ENCODE measurements around the gene SH3GLB1. TPM values are rescaled to one million over a fixed set of nuclear protein-coding genes. Genes with fewer than 3 reads are reported as not detected.

SH3GLB1 gene
- total and polyA plus RNA-seq, 2 donors (not counting 1 experiment from before 2014, with no cell fraction given), result 13.2 to 57.3 TPM

GRCh38 chr1:86750530-86750929 lies 46.2 kb downstream of the SH3GLB1 start:
- H3K27me3 Mint-ChIP-seq, result peaks cover 14% of the 10 kb centered on the region
- TF ChIP-seq CTCF (IDR thresholded peaks at IDR 0.05), result no peak
- TF ChIP-seq EZH2 (IDR thresholded peaks at IDR 0.05; ENCODE audit: borderline replicate concordance, insufficient read depth, low read depth, low read length, poor library complexity, severe bottlenecking), result no peak
- H3K9me3 Mint-ChIP-seq (ENCODE audit: insufficient read depth), result no peaks in the 10 kb centered on the region
- no peaks in the 10 kb centered on the region for H3K79me2 ChIP-seq (ENCODE audit: control insufficient read depth, insufficient read depth, low read length)
- peaks cover under 1 to 1% of the 10 kb centered on the region in 2 donors for H3K4me1 ChIP-seq (ENCODE audit: control insufficient read depth in 2 of 2, insufficient read depth in 2 of 2, low read length in 2 of 2)
- H3K27me3 ChIP-seq (replicated peaks in 1 of 4; ENCODE audit: control extremely low read depth in 1 of 4, control insufficient read depth in 3 of 4, insufficient read depth in 4 of 4, low read length in 3 of 4), result peaks cover 0 to 6% (median 0%) of the 10 kb centered on the region in 4 experiments
- no peak overlapping the region for H3K4me3 ChIP-seq (ENCODE audit: control extremely low read depth in 1 of 5, extremely low read depth in 1 of 5, insufficient read depth in 1 of 5, low read depth in 2 of 5, low read length in 4 of 5)
- DNase-seq (no peak), ATAC-seq (ENCODE audit: low read depth) (no peak)
- intact Hi-C loops (cut with micrococcal nuclease), result no loop called here
- no peaks in the 10 kb centered on the region for H4K20me1 ChIP-seq (ENCODE audit: control insufficient read depth, insufficient read depth, low read length, poor library complexity, severe bottlenecking)
- H3K9ac ChIP-seq (ENCODE audit: low read length), result no peak overlapping the region
- peaks cover 5% of the 10 kb centered on the region for H3K4me1 Mint-ChIP-seq
- H3K36me3 ChIP-seq (replicated peaks in 1 of 2; ENCODE audit: control extremely low read depth in 1 of 2, control insufficient read depth in 1 of 2, extremely low read depth in 1 of 2, insufficient read depth in 2 of 2, low read length in 1 of 2), result peaks cover 0 to 3% of the 10 kb centered on the region in 2 experiments
- ChIA-PET POLR2A (no interaction called here), CTCF (no interaction called here)
- WGBS (ENCODE audit: insufficient coverage), result 94% methylated on average over 5 of the region's 5 CpGs
- no peak overlapping the region for H3K27ac Mint-ChIP-seq
- H3K4me3 Mint-ChIP-seq, result no peak overlapping the region
- H2AFZ ChIP-seq (ENCODE audit: insufficient read depth, low read depth, low read length, poor library complexity, severe bottlenecking), result no peak overlapping the region
- peaks cover 0 to 3% (median 0%) of the 10 kb centered on the region in 3 donors for H3K9me3 ChIP-seq (ENCODE audit: control extremely low read depth in 1 of 3, control insufficient read depth in 2 of 3, insufficient read depth in 1 of 3, low read length in 2 of 3)
- no peak overlapping the region for H3K27ac ChIP-seq (ENCODE audit: low read length in 2 of 2)
- H3K4me2 ChIP-seq (replicated peaks; ENCODE audit: low read depth, low read length, poor library complexity, severe bottlenecking), result no peak overlapping the region

- Histone ChIP-seq H2AFZ (ENCODE audit: insufficient read depth, low read depth, low read length, poor library complexity, severe bottlenecking) (no peak overlapping the region), H3K9ac (ENCODE audit: low read length) (no peak overlapping the region), H3K9me3 (ENCODE audit: control extremely low read depth in 1 of 3, control insufficient read depth in 2 of 3, insufficient read depth in 1 of 3, low read length in 2 of 3) (peaks cover 0 to 3% (median 0%) of the 10 kb centered on the region in 3 donors), H4K20me1 (ENCODE audit: control insufficient read depth, insufficient read depth, low read length, poor library complexity, severe bottlenecking) (no peaks in the 10 kb centered on the region), H3K27me3 (replicated peaks in 1 of 4; ENCODE audit: control extremely low read depth in 1 of 4, control insufficient read depth in 3 of 4, insufficient read depth in 4 of 4, low read length in 3 of 4) (peaks cover 0 to 6% (median 0%) of the 10 kb centered on the region in 4 experiments), H3K36me3 (replicated peaks in 1 of 2; ENCODE audit: control extremely low read depth in 1 of 2, control insufficient read depth in 1 of 2, extremely low read depth in 1 of 2, insufficient read depth in 2 of 2, low read length in 1 of 2) (no peaks in the 10 kb centered on the region), H3K79me2 (ENCODE audit: control insufficient read depth, insufficient read depth, low read length) (no peaks in the 10 kb centered on the region), H3K4me1 (ENCODE audit: control insufficient read depth in 2 of 2, insufficient read depth in 2 of 2, low read length in 2 of 2) (peaks cover 5 to 7% of the 10 kb centered on the region in 2 donors), H3K27ac (ENCODE audit: low read length in 2 of 2) (no peak overlapping the region), H3K4me2 (replicated peaks; ENCODE audit: low read depth, low read length, poor library complexity, severe bottlenecking) (no peak overlapping the region), H3K4me3 (ENCODE audit: control extremely low read depth in 1 of 5, extremely low read depth in 1 of 5, insufficient read depth in 1 of 5, low read depth in 2 of 5, low read length in 4 of 5) (no peak overlapping the region)
- ChIA-PET CTCF (interaction anchor here (1.0 to 2.0 kb wide), 2 partner anchors 8 to 9 kb away, joined by 3 to 7 read pairs; no protein-coding TSS in a partner anchor), POLR2A (no interaction called here)
- Mint-ChIP-seq H3K4me1 (peaks cover 10% of the 10 kb centered on the region), H3K27me3 (peaks cover 14% of the 10 kb centered on the region), H3K27ac (no peak overlapping the region), H3K9me3 (ENCODE audit: insufficient read depth) (no peaks in the 10 kb centered on the region), H3K4me3 (no peak overlapping the region)
- no peak for DNase-seq
- TF ChIP-seq CTCF (IDR thresholded peaks at IDR 0.05) (no peak), EZH2 (IDR thresholded peaks at IDR 0.05; ENCODE audit: borderline replicate concordance, insufficient read depth, low read depth, low read length, poor library complexity, severe bottlenecking) (no peak)
- 97% methylated on average over 4 of the region's 6 CpGs for WGBS (ENCODE audit: insufficient coverage)
- ATAC-seq (ENCODE audit: low read depth), result no peak
- intact Hi-C loops (cut with micrococcal nuclease), result no loop called here
Measured at GRCh38 chr1:86751923-86752322, 47.5 kb downstream of the SH3GLB1 start.
